ENCODE results near the gene SEMA3B.

- TF ChIP-seq CTCF (optimal IDR thresholded peaks at IDR 0.05 in 1 of 3, IDR thresholded peaks at IDR 0.05 in 1 of 3, conservative IDR thresholded peaks at IDR 0.05 in 1 of 3; ENCODE audit: extremely low read depth in 1 of 3, insufficient read depth in 2 of 3, low read length in 3 of 3) (no peak), EZH2 (IDR thresholded peaks at IDR 0.05; ENCODE audit: low read length) (no peak)
Observed at GRCh38 chr3:50222169-50222528, 46.8 kb upstream of the SEMA3B start.

All from keratinocyte (primary cell).